ENCODE measurements around the gene PPM1H. TPM values are rescaled to one million over a fixed set of nuclear protein-coding genes. Genes with fewer than 3 reads are reported as not detected.

PPM1H gene
- total and polyA plus RNA-seq, 10 of the 15 experiments (the other 5 are each of a cell fraction or from before 2014, with no cell fraction given): 0.11 to 0.83 (median 0.49) TPM

GRCh38 chr12:62643486-62643885 is 291.5 kb downstream of the PPM1H start:
- ChIA-PET RAD21 (ENCODE audit: unreplicated experiment) (interaction anchor here (0.6 to 1.3 kb wide), 2 partner anchors 8 to 117 kb away, joined by 3 read pairs; no protein-coding TSS in a partner anchor), POLR2A (interaction anchor here (1.2 kb wide), 1 partner anchor 46 kb away, joined by 3 read pairs; no protein-coding TSS in a partner anchor), CTCF (interaction anchor here (1.0 to 1.5 kb wide), 6 partner anchors 9 to 156 kb away, joined by 3 to 5 read pairs (median 3); no protein-coding TSS in a partner anchor), SMC1A (ENCODE audit: uncharacterized antibody, unreplicated experiment) (interaction anchor here (1.4 to 1.8 kb wide), 2 partner anchors 40 to 52 kb away, joined by 7 to 8 read pairs; no protein-coding TSS in a partner anchor)
- no peak overlapping the region for H3K4me2 ChIP-seq (ENCODE audit: control insufficient read depth, insufficient read depth)
- H3K36me3 ChIP-seq (ENCODE audit: control insufficient read depth in 2 of 2, insufficient read depth in 2 of 2, low read length in 1 of 2): no peaks in the 10 kb centered on the region
- H4K20me1 ChIP-seq (ENCODE audit: control insufficient read depth, insufficient read depth): no peaks in the 10 kb centered on the region
- no peak for ATAC-seq
- H3K79me2 ChIP-seq (ENCODE audit: control insufficient read depth, insufficient read depth, low read length): no peaks in the 10 kb centered on the region
- no peak overlapping the region for H3K27ac ChIP-seq (ENCODE audit: control insufficient read depth, insufficient read depth)
- 100% methylated on average over 2 of the region's 2 CpGs for WGBS (ENCODE audit: insufficient coverage, insufficient replicate concordance, low lambda C conversion rate, missing lambda C conversion rate)
- no peak overlapping the region for H2AFZ ChIP-seq (ENCODE audit: control insufficient read depth, low read depth, low read length)
- H3K9ac ChIP-seq (ENCODE audit: control insufficient read depth, insufficient read depth, low read length): no peak overlapping the region
- H3K9me3 ChIP-seq (replicated peaks; ENCODE audit: control insufficient read depth, insufficient read depth, low read length): no peaks in the 10 kb centered on the region; the same call in 1 of the 3 replicates
- no peak for DNase-seq (ENCODE audit: low read depth, low spot score)
- no peaks in the 10 kb centered on the region for H3K27me3 ChIP-seq (replicated peaks in 1 of 2; ENCODE audit: control insufficient read depth in 2 of 2, insufficient read depth in 2 of 2, low read length in 1 of 2)
- no peak for TF ChIP-seq FOXM1 (IDR thresholded peaks at IDR 0.05; ENCODE audit: low read depth, low read length)
- TF ChIP-seq, protein P1, sequence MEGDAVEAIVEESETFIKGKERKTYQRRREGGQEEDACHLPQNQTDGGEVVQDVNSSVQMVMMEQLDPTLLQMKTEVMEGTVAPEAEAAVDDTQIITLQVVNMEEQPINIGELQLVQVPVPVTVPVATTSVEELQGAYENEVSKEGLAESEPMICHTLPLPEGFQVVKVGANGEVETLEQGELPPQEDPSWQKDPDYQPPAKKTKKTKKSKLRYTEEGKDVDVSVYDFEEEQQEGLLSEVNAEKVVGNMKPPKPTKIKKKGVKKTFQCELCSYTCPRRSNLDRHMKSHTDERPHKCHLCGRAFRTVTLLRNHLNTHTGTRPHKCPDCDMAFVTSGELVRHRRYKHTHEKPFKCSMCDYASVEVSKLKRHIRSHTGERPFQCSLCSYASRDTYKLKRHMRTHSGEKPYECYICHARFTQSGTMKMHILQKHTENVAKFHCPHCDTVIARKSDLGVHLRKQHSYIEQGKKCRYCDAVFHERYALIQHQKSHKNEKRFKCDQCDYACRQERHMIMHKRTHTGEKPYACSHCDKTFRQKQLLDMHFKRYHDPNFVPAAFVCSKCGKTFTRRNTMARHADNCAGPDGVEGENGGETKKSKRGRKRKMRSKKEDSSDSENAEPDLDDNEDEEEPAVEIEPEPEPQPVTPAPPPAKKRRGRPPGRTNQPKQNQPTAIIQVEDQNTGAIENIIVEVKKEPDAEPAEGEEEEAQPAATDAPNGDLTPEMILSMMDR (IDR thresholded peaks at IDR 0.05 in 2 of 3, conservative IDR thresholded peaks at IDR 0.05 in 1 of 3; ENCODE audit: control insufficient read depth in 2 of 3, extremely low read depth in 1 of 3, insufficient read depth in 1 of 3, low read depth in 3 of 3, low read length in 3 of 3): no peak
- no peak for TF ChIP-seq IRF5 (IDR thresholded peaks at IDR 0.05; ENCODE audit: borderline replicate concordance)
- no peak for FAIRE-seq
- in situ Hi-C loops (cut with MboI) (no loop called here), intact Hi-C loops (cut with micrococcal nuclease; ENCODE audit: unreplicated experiment) (loop anchor here (5.0 kb wide), 1 partner anchor 89 kb away; no protein-coding TSS in a partner anchor)
- no peak overlapping the region for H3K4me3 ChIP-seq
- H3K4me1 ChIP-seq (ENCODE audit: control insufficient read depth, insufficient read depth, low read length): peaks cover 9% of the 10 kb centered on the region; the same call in 1 of the 2 replicates
- BruUV-seq (replicated peaks): no TSS peak

All from GM12878 (cell line).